HG03469 (cell line): ENCODE measurements around the gene COPE.

Source experiments
- ATAC-seq: cut with Tn5 transposase; IDR thresholded peaks from one replicate; pipeline ENCODE4 v1.9.1; 2021; ENCODE audit warnings: mild to moderate bottlenecking, moderate library complexity, moderate number of reproducible peaks; ENCODE audit not compliant: unreplicated experiment

COPE gene

DNA sequence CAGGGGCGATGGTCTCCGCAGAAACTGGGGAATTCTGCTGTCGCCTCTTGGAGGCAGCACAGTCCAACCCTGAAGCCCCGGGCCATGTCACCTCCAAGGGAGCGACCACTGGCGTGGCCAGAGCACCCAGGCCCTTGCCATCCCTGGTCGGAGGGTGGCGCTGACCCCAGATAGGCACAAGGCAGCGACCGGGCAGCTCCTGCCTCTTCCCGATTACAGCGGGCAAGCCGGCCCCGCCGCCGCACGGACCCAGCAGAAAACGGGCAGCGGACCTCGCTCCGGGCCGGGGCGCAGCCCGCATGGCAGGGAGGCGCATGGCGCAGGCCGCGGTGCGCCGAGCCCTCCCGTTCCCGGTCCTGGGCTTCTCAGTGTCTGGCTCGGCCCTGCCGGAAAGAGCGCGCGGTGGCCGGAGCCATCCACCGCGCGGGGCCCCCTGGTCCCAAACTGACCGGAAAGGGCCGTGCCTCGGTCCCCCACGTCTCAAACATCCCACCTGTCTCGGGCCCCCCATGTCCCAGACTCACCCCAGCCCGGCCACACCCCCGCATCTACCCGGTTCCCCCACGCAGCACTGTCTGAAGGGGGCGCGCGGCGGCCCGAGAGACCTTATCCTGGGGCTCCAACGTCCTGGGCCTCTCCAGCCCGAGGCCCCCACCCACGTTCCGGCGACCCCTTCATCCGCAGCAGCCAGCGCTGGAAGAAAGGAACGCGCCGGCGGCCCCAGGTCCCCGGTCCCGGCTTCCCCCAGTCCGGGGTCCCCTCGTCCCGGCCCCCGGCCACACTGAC, 24.0 kb downstream of the COPE start:
- ATAC-seq: no peak

DNA sequence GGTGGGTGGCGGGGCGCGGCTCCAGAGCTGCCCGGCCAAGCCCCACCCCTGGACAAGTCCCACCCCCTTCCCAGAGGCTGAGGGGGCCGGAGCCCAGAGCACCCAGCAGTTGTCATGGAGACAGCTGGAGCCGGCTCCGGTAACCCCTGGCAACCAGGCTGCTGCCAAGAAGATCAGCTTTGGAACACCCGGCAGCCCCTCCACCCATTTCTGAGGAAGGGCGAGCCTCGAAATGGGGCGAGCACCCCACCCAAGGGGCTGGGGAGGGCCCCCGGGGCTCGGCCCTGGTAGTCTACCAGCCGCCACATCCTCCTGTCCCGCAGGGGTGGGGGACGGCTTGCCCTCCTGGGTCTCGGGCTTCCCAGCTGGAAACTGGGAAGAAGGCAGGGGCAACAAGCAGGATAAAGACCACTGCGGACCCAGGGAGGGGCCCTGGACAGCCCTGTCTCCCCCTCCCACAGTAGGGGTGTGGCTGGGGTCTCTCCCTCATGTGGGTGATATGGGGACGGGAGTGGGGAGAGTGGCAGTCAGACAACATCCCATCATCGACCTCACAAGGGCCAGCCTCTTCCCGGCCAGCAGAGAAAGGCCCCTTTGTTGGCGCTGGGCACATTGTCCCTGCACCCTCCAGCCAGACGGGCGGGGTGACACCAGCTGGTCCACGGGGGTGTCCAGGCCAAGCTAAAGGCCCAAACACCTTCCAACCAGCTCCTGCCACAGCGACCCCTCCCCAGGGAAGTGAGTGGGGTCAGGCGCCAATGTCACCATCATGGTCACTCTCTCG, 24.7 kb downstream of the COPE start:
- no peak for ATAC-seq

DNA sequence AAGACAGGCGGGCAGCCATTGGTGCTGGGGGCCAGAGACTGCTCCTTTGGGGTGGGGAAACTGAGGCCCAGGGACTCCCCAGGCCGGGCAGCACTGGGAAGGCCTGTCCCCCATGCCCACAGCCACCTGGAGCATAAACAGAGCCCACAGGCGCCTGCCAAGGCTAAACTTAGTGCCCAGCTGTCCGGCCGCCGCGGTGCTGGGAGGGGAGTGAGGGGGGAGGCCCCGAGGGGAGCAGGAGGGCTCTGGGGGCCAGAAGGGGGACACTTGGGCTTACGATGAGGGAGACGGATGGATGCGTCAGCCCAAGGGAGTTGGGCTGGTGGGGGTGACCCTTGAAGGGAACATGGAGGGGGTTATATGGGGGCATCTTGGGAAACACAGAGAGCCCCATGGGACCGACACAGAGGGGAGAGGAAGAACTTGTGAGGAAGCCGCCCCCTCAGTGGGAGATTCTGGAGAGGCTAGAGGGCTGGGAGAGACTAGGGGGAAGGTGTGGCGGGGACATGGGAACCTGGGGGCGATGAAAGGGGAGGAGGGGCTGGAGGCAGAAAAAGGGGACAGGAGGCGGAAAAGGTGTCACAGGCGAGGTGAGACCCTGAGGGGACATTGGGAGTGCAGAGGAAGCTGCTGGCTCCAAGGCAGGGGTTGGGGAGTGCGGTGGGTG, 25.5 kb downstream of the COPE start:
- no peak for ATAC-seq

DNA sequence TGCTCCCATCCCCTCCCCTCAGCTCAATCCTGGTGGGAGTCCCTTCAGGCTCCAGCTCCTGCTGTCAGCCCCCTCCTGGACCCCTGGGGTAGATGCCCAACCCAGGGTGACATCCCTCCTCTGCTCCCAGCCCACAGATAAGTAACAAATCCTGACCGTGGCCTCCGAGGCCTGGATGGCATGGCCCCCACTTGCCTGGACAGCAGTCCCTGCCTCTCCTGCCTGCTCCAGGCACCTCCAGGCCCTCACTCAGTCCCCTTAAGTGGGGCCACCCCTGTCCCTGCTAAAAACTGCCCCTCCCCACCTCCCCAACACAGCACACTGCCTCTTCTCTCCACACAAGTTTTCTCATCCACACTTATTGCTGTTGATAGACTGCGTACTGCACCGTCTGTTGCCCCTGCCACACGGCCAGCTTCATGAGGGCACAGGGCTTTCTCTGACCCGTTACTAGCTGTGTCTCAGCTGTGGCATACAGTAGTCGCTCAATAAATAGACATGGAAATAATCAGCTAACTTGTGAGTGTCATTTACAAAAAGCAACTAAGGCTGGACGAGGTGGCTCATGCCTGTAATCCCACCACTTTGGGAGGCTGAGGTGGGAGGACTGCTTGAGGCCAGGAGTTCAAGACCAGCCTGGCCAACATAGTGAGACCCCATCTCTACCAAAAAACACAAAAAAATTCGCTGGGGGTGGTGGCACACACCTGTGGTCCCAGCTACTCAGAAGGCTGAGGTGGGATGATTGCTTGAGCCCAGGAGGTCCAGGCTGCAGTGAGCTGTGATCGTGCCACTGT, 29.0 kb downstream of the COPE start:
- ATAC-seq: no peak

DNA sequence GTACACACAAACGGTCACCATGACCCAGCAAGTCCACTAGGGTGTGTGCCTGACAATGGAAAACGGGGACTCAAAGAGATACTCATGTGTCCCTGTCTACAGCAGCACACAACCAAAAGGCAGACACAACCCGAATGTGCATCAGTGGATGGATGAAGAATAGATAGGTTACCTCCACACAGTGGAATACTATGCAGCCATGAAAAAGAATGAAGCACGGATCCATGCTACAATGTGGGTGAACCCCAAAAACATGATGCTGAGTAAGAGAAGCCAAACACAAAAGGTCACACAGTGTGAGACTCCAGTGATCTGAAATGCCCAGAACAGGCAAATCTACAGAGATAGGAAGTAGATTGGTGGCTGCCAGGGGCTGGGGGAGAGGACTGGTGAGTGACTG, 32.2 kb downstream of the COPE start:
- ATAC-seq: no peak

DNA sequence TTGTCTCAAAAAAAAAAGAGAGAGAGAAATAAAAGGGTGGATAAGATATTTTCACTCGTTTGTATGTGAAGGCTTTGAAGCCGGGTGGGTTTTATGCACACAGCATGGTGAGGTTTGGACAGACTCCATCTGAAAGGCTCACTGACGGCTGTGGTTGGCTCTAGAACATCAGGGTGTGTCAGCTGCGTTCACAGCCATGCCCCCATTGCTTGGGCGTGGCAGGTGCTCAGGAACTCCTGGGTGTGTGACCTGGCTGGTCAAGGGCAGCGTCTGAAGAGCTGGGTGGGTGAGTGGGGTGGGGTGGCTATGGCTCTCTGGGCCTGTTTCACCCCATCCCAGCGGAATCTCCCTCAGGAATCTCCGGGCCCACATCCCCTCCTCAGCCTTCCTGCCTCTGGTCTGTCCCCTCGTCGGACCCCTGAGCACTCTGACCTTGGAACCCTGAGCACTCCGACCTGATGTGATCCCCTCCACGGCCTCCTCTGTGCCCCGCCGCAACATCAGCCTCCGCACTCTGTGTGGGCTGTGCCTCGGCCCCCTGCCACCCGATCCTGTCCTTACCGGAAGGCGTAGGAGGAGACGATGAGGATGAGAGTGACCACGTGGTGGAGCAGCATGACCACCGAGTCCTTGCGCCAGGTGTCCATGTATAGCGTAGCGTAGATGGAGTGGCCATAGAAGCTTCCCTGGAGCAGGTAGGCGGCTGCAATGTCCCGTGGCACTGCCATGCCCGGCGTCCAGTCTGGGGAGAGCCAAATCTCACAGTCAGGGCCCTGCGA, 35.5 kb downstream of the COPE start:
- no peak for ATAC-seq

DNA sequence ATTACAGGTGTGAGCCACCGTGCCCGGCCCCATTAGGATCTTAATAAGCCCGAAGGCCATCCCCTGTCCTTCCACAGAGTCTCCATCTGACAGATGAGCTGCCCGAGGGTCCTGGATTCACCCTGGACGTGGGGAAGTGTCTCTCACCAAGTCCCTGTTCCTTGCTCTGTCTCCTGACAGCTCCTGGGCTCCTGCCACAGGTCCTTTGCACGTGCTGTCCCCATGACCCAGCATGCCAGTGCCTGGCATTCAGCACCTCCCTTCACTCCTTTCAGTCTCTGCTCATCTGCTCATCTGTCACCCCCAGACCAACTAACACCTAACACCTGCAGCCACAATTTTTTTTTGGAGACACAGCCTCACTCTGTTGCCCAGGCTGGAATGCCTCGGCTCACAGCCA, 37.7 kb downstream of the COPE start:
- no peak for ATAC-seq

DNA sequence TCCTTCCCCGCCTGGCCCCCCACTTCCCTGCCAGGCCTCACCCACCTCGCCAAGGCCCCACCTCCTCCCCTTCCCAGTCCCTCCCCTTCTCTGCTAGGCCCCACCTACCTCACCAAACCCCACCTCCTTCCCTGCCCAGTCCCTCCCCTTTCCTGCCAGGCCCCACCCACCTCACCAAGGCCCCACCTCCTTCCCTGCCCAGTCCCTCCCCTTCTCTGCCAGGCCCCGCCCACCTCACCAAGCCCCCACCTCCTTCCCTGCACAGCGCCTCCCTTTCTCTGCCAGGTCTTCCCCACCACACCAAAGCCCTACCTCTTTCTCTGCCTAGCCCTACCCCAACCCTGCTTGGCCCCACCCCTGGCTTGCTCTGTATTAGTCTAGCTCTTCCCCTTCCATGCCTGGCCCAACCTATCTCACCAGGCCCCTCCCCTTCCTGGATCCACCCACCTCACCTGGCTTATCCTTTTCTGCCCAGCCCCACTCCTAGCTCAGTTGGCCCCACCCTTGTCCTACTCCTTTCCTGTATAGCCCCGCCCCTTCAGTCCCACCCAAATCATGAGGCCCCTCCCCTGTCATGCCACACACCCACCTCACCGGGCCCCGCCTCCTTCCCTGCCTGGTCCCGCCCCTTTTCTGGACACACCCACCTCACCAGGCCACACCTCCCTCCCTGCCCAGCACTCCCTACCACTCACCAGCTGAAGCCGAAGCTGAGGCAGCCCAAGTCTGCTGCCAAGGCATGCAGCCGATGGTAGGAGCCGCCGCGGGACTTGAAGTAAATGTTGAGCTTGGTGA, 39.4 kb downstream of the COPE start:
- ATAC-seq: no peak

DNA sequence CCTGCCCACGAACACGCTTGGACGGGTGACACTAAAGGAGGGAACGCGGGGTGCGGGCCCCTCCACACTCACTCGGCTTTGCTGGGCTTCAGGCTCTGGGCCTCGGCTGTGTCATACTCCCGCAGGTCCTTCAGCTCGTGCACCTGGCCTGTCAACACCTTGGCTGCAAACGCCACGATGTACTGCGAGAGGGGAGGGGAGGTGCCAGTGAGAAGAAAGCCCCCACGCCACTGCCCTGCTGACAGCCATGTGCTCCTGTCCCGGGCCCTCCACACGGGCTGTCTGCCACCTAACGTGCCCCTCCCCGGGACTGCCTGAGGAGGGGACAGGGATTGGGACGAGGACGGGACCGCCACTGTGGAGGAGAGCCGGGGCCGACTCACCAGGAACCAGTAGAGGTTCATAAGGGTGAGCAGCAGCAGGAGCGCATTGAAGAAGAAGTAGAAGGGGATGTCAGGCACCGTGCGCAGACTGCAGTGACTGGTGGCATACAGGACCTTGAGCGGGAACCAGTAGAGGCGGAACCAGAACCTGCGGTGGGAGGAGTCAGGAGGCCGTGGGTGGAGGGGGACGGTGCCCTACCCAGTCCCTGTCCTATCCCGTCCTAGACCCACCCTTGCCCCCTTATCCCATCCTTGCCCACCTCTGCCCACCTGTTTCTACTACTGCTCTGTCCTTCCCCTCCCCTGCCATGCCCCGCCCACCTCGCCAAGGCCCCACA, 40.2 kb downstream of the COPE start:
- no peak for ATAC-seq

DNA sequence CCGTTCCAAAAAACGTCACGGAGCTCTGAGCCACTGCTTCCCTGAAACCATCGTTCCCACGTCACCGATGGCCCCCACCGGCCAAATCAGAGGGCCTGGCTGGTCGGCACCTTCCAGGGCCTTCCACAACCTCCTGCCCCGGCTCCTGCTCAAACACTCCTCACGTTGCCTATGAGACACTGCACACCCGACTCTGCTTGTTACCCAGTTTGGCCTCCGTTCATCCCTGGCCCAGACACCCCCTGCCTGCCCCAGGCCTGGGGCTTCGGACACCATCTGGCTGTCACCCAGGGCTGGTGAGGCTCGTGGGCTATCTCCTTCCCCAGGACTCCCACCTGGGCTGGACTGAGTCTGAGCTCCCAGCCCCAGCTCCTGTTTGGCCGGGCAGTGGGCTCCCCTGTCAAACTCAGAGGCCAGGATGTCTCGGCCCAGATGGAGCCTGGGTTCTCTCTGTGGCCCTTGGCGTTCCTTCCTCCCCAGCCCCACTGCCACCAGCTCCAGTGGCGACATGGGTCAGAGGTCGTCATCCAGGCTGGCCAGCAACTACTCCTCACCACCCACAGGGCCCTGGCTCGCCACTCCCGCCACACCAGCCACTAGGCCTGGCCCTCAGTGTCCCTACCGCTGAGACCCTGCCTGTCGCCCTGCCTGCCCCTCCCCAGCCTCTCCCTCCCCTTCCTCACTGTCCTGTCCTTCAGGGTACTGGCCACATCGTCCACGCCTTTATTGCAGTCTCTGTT, 41.0 kb downstream of the COPE start:
- ATAC-seq: no peak

DNA sequence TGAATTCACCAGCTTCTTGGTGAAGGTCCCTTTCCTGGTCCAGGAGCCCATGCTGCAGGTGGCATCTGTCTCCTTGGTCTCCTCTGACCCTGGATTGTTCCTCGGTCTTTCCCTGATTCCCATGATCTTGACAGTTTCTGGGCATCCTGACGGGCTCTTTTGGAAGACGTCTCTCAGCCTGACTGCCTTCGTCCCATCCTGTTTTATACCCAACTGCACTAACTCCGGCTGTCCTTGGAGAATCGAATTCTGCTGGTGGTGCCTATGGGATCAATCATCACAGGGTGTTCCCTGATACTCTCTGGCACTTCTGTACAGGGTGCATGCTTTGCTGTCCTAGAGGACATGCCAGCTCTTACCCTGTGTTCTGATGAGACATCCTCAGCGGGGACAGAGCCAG, 42.3 kb downstream of the COPE start:
- no peak for ATAC-seq

DNA sequence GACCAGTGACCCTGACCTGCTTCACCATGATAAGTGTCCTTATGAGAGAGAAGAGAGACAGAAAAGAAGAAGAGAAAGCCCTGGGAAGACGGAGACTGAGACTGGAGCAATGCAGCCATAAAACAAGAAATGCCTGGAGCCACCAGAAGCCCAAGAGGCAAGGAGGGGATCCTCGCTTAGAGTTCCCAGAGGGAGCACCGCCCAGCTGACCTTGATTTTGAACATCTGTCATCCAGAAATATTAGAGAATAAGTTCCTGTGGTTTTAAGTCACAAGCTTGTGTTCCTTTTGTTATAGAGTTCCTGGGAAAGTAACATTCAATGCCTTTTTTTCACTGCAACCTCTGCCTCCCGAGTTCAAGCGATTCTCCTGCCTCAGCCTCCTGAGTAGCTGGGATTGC, 43.5 kb downstream of the COPE start:
- no peak for ATAC-seq

DNA sequence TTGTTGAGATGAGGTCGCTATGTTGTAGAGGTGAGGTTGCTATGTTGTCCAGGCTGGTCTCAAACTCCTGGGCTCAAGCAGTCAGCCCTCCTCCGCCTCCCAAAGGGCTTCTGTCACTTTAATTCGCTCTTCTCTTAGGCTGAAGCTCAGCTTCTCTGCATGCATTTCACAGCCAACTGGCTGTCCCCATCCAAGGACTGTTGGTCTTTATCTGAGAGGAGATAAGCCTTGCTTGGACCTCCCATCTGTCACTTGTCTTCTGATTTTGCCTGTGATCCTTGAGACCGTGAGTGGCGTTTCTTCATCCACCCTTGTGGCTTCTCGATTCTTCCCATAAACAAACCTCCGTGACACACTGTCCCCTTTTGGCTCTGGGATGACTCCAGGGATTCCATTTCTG, 47.6 kb downstream of the COPE start:
- ATAC-seq: no peak

DNA sequence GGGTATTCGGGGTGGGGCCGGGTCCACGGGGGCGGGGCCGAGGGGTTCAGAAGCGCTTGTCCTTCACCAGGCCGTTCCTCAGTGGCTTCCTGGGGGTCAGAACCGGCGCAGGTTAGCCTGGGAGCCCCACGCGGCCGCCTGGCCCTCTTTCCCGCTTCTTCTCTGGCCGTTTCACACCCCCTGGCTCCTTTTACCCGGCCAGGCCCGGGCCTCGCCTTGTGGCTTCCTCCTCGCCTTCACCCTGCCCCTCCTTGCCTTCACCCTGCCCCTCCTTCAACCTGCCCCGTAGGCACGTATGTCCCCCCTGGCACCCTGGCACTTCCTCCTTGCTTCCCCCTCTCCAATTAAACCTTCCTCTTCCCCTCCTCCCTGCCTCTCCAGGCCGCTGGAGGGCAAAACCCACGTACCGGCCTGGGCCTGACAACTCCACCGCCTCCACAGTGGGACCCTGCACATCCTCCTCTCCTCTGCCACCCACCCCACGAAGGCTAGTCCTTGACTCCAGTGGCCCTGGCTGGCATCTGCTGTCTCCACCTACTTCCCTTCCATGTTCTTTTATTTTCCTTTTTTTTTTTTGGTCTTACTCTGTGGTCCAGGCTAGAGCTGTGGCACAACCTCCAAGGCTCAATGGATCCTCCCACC, 48.5 kb downstream of the COPE start:
- ATAC-seq: no peak

DNA sequence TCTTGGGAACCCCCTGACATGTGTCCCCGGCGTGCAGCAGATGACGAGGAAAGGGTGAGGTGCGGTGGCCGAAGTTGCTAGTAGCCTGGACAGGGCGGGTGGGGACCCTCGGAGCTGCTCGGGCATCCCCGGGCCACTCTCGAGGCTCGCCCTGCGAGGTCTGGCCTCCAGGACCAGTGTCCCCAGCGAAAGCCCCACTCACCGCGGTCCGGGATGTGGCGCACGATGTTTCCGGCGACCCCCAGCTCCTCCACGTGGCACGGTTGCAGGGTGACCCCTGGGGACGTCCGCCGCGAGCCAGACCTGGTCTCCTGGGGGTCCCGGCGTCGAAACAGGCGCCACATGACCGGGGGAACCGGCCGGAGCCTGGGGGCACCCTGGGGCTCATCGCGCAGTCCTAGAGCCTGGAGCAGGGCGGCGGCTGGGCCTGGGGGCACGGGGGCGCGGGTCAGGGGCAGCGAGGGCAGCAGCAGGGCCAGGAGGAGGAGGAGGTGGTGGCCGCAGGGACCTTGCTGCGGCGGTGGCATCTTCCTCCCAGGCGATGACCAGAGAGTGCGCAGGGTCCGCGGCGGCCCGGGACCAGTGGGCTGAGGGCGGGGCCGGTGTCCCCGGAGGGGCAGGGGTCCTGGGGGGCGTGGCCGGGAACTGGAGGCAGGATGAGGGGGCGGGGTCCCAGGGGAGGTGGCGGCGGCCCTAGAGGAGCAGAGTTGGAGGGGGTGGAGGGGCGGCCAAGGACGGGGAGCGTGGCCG, 49.2 kb downstream of the COPE start:
- ATAC-seq: no peak

DNA sequence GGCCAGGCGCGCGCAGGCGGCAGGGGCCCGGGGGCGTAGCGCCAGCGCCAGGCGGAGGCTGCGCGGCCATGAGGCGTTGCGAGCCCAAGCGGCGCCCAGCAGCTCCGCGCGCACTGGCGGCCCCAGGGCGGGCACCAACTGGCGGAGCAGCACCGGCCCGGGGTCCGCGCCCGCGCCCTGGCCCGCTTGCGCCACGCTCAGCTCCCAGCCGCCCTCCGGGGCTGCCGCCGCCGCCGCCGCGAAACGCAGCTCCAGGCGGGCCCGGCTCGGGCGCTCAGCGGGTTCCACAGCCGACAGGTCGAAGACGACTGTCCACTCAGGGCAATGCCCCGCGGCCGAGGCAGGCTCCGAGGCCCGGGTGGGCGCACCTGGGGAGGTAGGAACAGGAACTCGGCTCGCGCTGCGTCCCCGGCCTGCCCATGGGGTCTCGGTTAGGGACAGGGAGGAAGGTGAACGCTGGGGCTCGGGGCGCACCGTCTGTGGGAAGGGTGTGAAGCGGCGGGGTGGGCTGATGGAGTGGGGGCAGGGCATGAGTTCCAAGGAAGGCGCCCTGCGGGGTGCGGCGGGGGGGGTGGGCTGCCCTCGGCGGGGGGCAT, 50.1 kb downstream of the COPE start:
- ATAC-seq: no peak
